ENCODE measurements around the gene LRRC17. TPM values are rescaled to one million over a fixed set of nuclear protein-coding genes. Genes with fewer than 3 reads are reported as not detected.

The LRRC17 gene
- total and polyA plus RNA-seq, 2 of the 4 experiments (the other 2 are of a cell fraction), result 250 to 280 TPM

- Histone ChIP-seq H3K23ac (ENCODE audit: low read depth, low read length) (no peak overlapping the region), H3K36me3 (ENCODE audit: control insufficient read depth, insufficient read depth, low read length) (no peaks in the 10 kb centered on the region), H4K91ac (ENCODE audit: insufficient read depth, low read depth, low read length) (no peak overlapping the region), H3K27ac (ENCODE audit: insufficient read depth, low read length) (no peak overlapping the region), H2AFZ (replicated peaks; ENCODE audit: low read length, poor library complexity) (no peak overlapping the region), H4K8ac (ENCODE audit: low read depth in 2 of 2, low read length in 2 of 2) (peak overlapping the region in 1 of 2 experiments; percentile 40; a peak in 1 of 4 replicates), H3K4me2 (ENCODE audit: low read depth, low read length) (no peak overlapping the region), H3K4ac (ENCODE audit: low read depth, low read length) (peak overlapping the region; percentile 25; the same call in 1 of the 2 replicates), H2BK120ac (ENCODE audit: low read depth, low read length) (peak overlapping the region; percentile 42; the same call in 1 of the 2 replicates), H4K20me1 (ENCODE audit: insufficient read depth, low read length) (no peaks in the 10 kb centered on the region), H3K18ac (ENCODE audit: low read depth, low read length) (no peak overlapping the region), H2AK5ac (ENCODE audit: low read depth, low read length) (0 out of 2 replicates have a peak overlapping the region, but pooled peaks have one; percentile 42), H2BK5ac (ENCODE audit: low read depth, low read length, poor library complexity, severe bottlenecking) (no peak overlapping the region), H2BK15ac (ENCODE audit: low read depth, low read length) (no peak overlapping the region), H3K9ac (ENCODE audit: low read depth, low read length) (no peak overlapping the region), H3K27me3 (ENCODE audit: control insufficient read depth, insufficient read depth, low read length) (no peaks in the 10 kb centered on the region), H2AK9ac (replicated peaks; ENCODE audit: low read depth, low read length, poor library complexity) (no peak overlapping the region), H4K5ac (ENCODE audit: low read depth, low read length) (no peak overlapping the region), H3K4me3 (ENCODE audit: insufficient read depth, low read depth, low read length) (no peak overlapping the region), H3K79me1 (ENCODE audit: low read depth in 1 of 2, low read length in 2 of 2) (no peaks in the 10 kb centered on the region), H3K56ac (ENCODE audit: extremely low read depth, insufficient read depth, low read length) (no peak overlapping the region), H3K4me1 (ENCODE audit: control insufficient read depth, insufficient read depth, low read length) (no peaks in the 10 kb centered on the region), H3K9me3 (ENCODE audit: control insufficient read depth, insufficient read depth, low read length) (no peaks in the 10 kb centered on the region), H3K9me1 (ENCODE audit: insufficient read depth, low read length) (no peaks in the 10 kb centered on the region), H3K14ac (replicated peaks; ENCODE audit: low read depth, low read length) (no peak overlapping the region), H2BK20ac (ENCODE audit: low read depth, low read length) (no peak overlapping the region)
- DNase-seq (no peak), ATAC-seq (ENCODE audit: low read depth) (no peak)
- ChIA-PET CTCF (no interaction called here), POLR2A (ENCODE audit: unreplicated experiment) (no interaction called here)
- in situ Hi-C loops (cut with MboI; ENCODE audit: low sequenced_read_pairs), result no loop called here
- 83% methylated on average over 1 of the region's 2 CpGs; no CpG with 5 or more reads in 1 of the 2 experiments for WGBS, 2 experiments (ENCODE audit: extremely low coverage in 2 of 2, insufficient read length in 1 of 2)
- dilution Hi-C loops (cut with HindIII; ENCODE audit: low sequenced_read_pairs, unreplicated experiment), result no loop called here
- TF ChIP-seq MXI1 (IDR thresholded peaks at IDR 0.05; ENCODE audit: borderline replicate concordance, low read depth, low read length), result no peak
- TF ChIP-seq CHD1 (IDR thresholded peaks at IDR 0.05; ENCODE audit: low read depth, low read length), result no peak
- no peak for TF ChIP-seq CEBPB (IDR thresholded peaks at IDR 0.05; ENCODE audit: low read depth, low read length)
- TF ChIP-seq RAD21 (IDR thresholded peaks at IDR 0.05; ENCODE audit: low read length), result no peak
- no peak for TF ChIP-seq POLR2A (IDR thresholded peaks at IDR 0.05; ENCODE audit: low read depth, low read length)
- TF ChIP-seq SMC3 (IDR thresholded peaks at IDR 0.05; ENCODE audit: low read depth, low read length), result no peak
- TF ChIP-seq, protein P1, sequence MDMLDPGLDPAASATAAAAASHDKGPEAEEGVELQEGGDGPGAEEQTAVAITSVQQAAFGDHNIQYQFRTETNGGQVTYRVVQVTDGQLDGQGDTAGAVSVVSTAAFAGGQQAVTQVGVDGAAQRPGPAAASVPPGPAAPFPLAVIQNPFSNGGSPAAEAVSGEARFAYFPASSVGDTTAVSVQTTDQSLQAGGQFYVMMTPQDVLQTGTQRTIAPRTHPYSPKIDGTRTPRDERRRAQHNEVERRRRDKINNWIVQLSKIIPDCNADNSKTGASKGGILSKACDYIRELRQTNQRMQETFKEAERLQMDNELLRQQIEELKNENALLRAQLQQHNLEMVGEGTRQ (IDR thresholded peaks at IDR 0.05; ENCODE audit: low read depth, low read length), result no peak
- TF ChIP-seq BHLHE40 (IDR thresholded peaks at IDR 0.05; ENCODE audit: low read depth, low read length), result no peak
- TF ChIP-seq RCOR1 (IDR thresholded peaks at IDR 0.05; ENCODE audit: insufficient replicate concordance, low read length), result no peak
- no peak for TF ChIP-seq MAZ (IDR thresholded peaks at IDR 0.05; ENCODE audit: borderline replicate concordance, low read depth, low read length)
- no peak for TF ChIP-seq CTCF (conservative IDR thresholded peaks at IDR 0.05; ENCODE audit: low read depth, low read length)
- TF ChIP-seq FOS (IDR thresholded peaks at IDR 0.05; ENCODE audit: low read depth, low read length), result no peak
- TF ChIP-seq RFX5 (IDR thresholded peaks at IDR 0.05; ENCODE audit: low read depth, low read length), result no peak
- no peak for TF ChIP-seq ELK1 (IDR thresholded peaks at IDR 0.05; ENCODE audit: borderline replicate concordance, low read depth, low read length)
- TF ChIP-seq MAFK (IDR thresholded peaks at IDR 0.05; ENCODE audit: low read depth, low read length), result no peak
- no peak for TF ChIP-seq NFE2L2 (IDR thresholded peaks at IDR 0.05; ENCODE audit: low read depth, low read length)
- no TSS peak for BruUV-seq (replicated peaks)
- intact Hi-C loops (cut with micrococcal nuclease), result no loop called here
These were observed 53.7 kb downstream of the LRRC17 start for GRCh38 chr7:102966465-102966864.

Measured in IMR-90 (cell line).